SH-SY5Y (cell line): ENCODE data around the gene AP5Z1.

Experiments used
- GATA2 ChIP-seq: IDR thresholded peaks from 2 replicates; pipeline ENCODE4 v1.6.1; 2011; ENCODE audit warnings: mild to moderate bottlenecking, low read depth, low read length
- GATA3 ChIP-seq: IDR thresholded peaks from 2 replicates; pipeline ENCODE4 v1.6.1; 2011; ENCODE audit warnings: low read depth, mild to moderate bottlenecking, low read length, moderate library complexity

- no peak for TF ChIP-seq GATA3
- no peak for TF ChIP-seq GATA2
Observed at GRCh38 chr7:4758791-4759190, 16.6 kb upstream of the AP5Z1 start.
